GM12873 (cell line): ENCODE results near the gene DHRSX.

Experiments used
- CTCF ChIP-seq: IDR thresholded peaks from 2 replicates; pipeline ENCODE4 v1.5.1; 2012; ENCODE audit warnings: low read depth, mild to moderate bottlenecking, moderate library complexity, low read length, control low read depth; ENCODE audit not compliant: insufficient read depth; ENCODE audit errors: missing control alignments

Gene DHRSX

GRCh38 chrX:2450681-2451080 lies 50.1 kb downstream of the DHRSX start:
- TF ChIP-seq CTCF: no peak

- no peak for TF ChIP-seq CTCF
Observed at GRCh38 chrX:2449135-2449886, 51.5 kb downstream of the DHRSX start.

- TF ChIP-seq CTCF: no peak
Observed at GRCh38 chrX:2447484-2447883, 53.3 kb downstream of the DHRSX start.

- TF ChIP-seq CTCF: no peak
Observed at GRCh38 chrX:2446815-2447214, 54.0 kb downstream of the DHRSX start.

GRCh38 chrX:2445662-2446623 lies 54.8 kb downstream of the DHRSX start:
- TF ChIP-seq CTCF: no peak

GRCh38 chrX:2442694-2443093 lies 58.1 kb downstream of the DHRSX start:
- TF ChIP-seq CTCF: no peak

- TF ChIP-seq CTCF: no peak
Observed at GRCh38 chrX:2441466-2441865, 59.3 kb downstream of the DHRSX start.
